Hematopoietic multipotent progenitor cell treated with erythropoietin and hydrocortisone succinate and interleukin-3 and kit ligand, for 8 days (in vitro differentiated cells): ENCODE measurements around the gene TMEM238L.
"Not testable (repeated sequence)": the region's sequence is repeated elsewhere in the genome, so short reads cannot be mapped to it uniquely, and the experiment has no call there.

Experiments
- DNase-seq: peaks from one replicate; pipeline ENCODE4 v3.0.0-alpha.2; 2015

Gene TMEM238L

GRCh38 chr17:10803830-10804475, at the start of gene TMEM238L:
TSS of gene TMEM238L (minus strand) at chr17:10804099. CDS start at chr17:10803963, 136 bp downstream.
- no peak for DNase-seq

GRCh38 chr17:10846636-10847035, 42.7 kb upstream of the TMEM238L start:
- not testable (repeated sequence) for DNase-seq

- DNase-seq, result no peak
These were observed 41.5 kb upstream of the TMEM238L start for GRCh38 chr17:10845388-10845751.

GRCh38 chr17:10844621-10845387, 40.9 kb upstream of the TMEM238L start:
- DNase-seq, result peak; percentile 79

- peak; percentile 32 for DNase-seq
These were observed 39.9 kb upstream of the TMEM238L start for GRCh38 chr17:10843811-10844210.

GRCh38 chr17:10842658-10843057, 38.8 kb upstream of the TMEM238L start:
- DNase-seq, result no peak

GRCh38 chr17:10838682-10839081, 34.8 kb upstream of the TMEM238L start:
- no peak for DNase-seq

- DNase-seq, result no peak
These were observed 34.0 kb upstream of the TMEM238L start, which contains the start of gene PIRT for GRCh38 chr17:10837921-10838320. TSS of gene PIRT (minus strand) at chr17:10838087. CDS start at chr17:10825645, 12,442 bp downstream.

GRCh38 chr17:10836966-10837590, 33.2 kb upstream of the TMEM238L start:
- DNase-seq, result no peak

- DNase-seq, result no peak
These were observed 32.2 kb upstream of the TMEM238L start for GRCh38 chr17:10836145-10836544.

GRCh38 chr17:10831696-10832095, 27.8 kb upstream of the TMEM238L start:
- no peak for DNase-seq

- no peak for DNase-seq
These were observed 24.1 kb upstream of the TMEM238L start for GRCh38 chr17:10827898-10828552.

- DNase-seq, result no peak
These were observed 21.0 kb upstream of the TMEM238L start for GRCh38 chr17:10824874-10825273.

- DNase-seq, result no peak
These were observed 17.9 kb upstream of the TMEM238L start for GRCh38 chr17:10821770-10822169.

- no peak for DNase-seq
These were observed 17.2 kb upstream of the TMEM238L start for GRCh38 chr17:10821054-10821453.

- DNase-seq, result no peak
These were observed 11.4 kb upstream of the TMEM238L start for GRCh38 chr17:10815319-10815718.

GRCh38 chr17:10814075-10814474, 10.2 kb upstream of the TMEM238L start:
- no peak for DNase-seq

GRCh38 chr17:10812674-10813073, 8.8 kb upstream of the TMEM238L start:
- DNase-seq, result peak; percentile 49

- DNase-seq, result no peak
These were observed 5.7 kb upstream of the TMEM238L start for GRCh38 chr17:10809605-10810004.

- no peak for DNase-seq
These were observed 3.8 kb upstream of the TMEM238L start for GRCh38 chr17:10807704-10808128.

GRCh38 chr17:10806545-10807262, 2.8 kb upstream of the TMEM238L start:
- DNase-seq, result no peak

GRCh38 chr17:10805911-10806310, 2.0 kb upstream of the TMEM238L start:
- no peak for DNase-seq

- DNase-seq, result no peak
These were observed 647 bp upstream of the TMEM238L start for GRCh38 chr17:10804546-10804945.
